DMS114 treated with DMSO at 0.1 percent for 48 hours (cell line): ENCODE results near the gene PKHD1.

Source experiments
- DNase-seq: peaks from one replicate; lab custom pipeline; 2025; ENCODE audit not compliant: unreplicated experiment; lab: John Stamatoyannopoulos, UW

Gene PKHD1

GRCh38 chr6:51570168-51570921 is 517.1 kb downstream of the PKHD1 start:
- DNase-seq = no peak

GRCh38 chr6:51569594-51569993 is 517.8 kb downstream of the PKHD1 start:
- DNase-seq = no peak

GRCh38 chr6:51568771-51569170 is 518.6 kb downstream of the PKHD1 start:
- DNase-seq = no peak

GRCh38 chr6:51565472-51565871 is 521.9 kb downstream of the PKHD1 start:
- no peak for DNase-seq
